Omental fat pad (tissue), 4 donors: ENCODE data around the gene AXIN2. TPM values are rescaled to one million over a fixed set of nuclear protein-coding genes. Genes with fewer than 3 reads are reported as not detected.

Experiments used
- ATAC-seq: fragments of 150-250 bp; one replicate; pipeline ENCODE4 v1.9.1; 2016; ENCODE audit warnings: mild to moderate bottlenecking, moderate library complexity; ENCODE audit not compliant: low FRiP score
- DNase-seq: peaks from one replicate; pipeline ENCODE4 v3.0.0-alpha.2; 2019; ENCODE audit warnings: low spot score
- CTCF ChIP-seq, 3 donors: fragments of 450-650 bp; IDR thresholded peaks; one replicate each; pipeline ENCODE4 v1.5.1; 2016 to 2017; ENCODE audit warnings: antibody characterized with exemption in 3 of 3, mild to moderate bottlenecking in 3 of 3, moderate library complexity in 2 of 3
- total RNA-seq, 4 donors: library from RNA; depleted of rRNA; stranded (reverse); fragments of >200 nt; gene quantifications; one replicate each; pipeline ENCODE4 v1.1.0, GENCODE V29; 2016

AXIN2 gene
- total RNA-seq, 4 donors from 2014 or later: 8.3 to 20.2 (median 11.2) TPM

GRCh38 chr17:65576939-65577338, 15.5 kb upstream of the AXIN2 start:
- no peak for ATAC-seq
- no peak for TF ChIP-seq CTCF (IDR thresholded peaks at IDR 0.05)
- DNase-seq: no peak

GRCh38 chr17:65573282-65573602, 11.8 kb upstream of the AXIN2 start:
- DNase-seq (no peak), ATAC-seq (no peak)
- no peak for TF ChIP-seq CTCF (IDR thresholded peaks at IDR 0.05)

DNA sequence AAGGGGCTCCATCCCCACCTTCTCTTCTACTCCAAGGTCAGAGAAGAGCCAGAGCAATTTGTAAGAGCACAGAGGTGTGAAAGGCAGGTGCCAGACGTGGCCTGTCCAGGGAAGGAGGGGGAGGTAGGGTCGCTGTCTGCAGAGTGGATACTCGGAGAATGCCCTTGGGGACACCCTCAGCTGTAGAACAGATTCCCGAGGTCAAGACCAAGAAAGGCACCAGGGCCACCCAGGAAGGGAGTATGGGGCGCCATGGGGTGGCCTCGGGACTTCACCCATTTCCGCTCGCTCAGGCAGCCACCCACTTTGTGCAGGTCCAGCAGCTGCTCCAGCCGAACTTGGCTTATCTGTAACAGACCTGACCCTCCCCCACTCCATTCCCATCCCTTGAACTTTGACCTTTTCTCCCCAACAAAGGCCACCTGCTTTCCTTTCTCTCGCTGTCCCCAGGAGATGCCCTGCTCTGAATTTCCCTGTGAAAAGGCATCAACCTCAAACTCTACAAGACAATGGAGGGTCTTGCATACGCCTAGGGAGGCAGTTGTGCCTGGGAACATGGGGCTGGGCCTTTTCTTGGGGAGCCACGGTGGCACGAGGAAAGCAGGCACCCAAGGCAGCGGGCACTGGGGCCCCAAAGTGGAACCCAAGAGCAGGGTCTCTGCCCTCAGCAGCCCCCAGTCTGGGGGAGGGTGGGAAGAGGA, 11.3 kb upstream of the AXIN2 start:
- DNase-seq: no peak
- no peak for TF ChIP-seq CTCF (IDR thresholded peaks at IDR 0.05)
- ATAC-seq: no peak

DNA sequence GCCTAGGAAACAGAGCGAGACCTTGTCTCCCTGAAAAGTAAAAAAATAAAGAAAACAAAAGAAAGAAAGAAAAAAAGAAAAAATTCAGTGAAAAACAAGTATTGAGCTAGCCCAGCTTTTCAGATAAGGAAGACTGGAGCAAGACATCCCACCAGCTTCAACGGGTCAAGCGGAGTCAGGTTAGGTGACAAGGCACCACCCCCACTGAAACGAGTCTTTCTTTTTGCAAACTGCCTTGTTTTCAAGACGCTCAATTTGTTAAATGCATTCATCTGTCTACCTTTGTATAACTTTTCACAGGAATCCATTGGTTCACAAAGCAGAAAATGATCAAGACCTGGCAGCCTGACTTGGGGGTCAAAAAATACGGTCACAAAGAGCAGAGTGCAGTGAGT, 10.7 kb upstream of the AXIN2 start:
- no peak for TF ChIP-seq CTCF (IDR thresholded peaks at IDR 0.05)
- DNase-seq (no peak), ATAC-seq (no peak)

GRCh38 chr17:65568918-65569317, 7.5 kb upstream of the AXIN2 start:
- DNase-seq: no peak
- no peak for ATAC-seq
- no peak for TF ChIP-seq CTCF (IDR thresholded peaks at IDR 0.05)

- no peak for TF ChIP-seq CTCF (IDR thresholded peaks at IDR 0.05)
- ATAC-seq (no peak), DNase-seq (no peak)
Measured at GRCh38 chr17:65567566-65567965, 6.1 kb upstream of the AXIN2 start.

DNA sequence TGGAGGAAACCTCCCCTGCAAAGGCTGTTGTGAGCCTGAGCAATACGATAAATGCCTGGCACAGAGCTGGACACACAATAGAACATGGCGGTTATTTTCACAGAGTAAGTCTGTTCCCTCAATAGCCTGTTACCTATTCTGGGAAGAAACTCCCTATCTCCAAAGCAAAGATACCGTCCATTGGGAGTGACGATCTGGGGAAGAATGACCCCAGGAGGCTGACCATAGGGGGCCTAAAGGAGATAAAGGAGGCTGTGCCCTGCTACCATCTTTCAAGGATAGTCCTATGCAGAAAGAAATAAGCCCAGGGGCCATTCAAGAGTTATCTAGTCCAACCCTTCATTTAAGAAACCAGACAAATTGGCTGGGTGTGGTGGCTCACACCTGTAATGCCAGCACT, 4.1 kb upstream of the AXIN2 start:
- DNase-seq (no peak), ATAC-seq (no peak)
- no peak for TF ChIP-seq CTCF (IDR thresholded peaks at IDR 0.05)
